Adipocyte (in vitro differentiated cells): ENCODE measurements around the gene ZNF460.

Source experiments
- DNase-seq: peaks from one replicate; pipeline ENCODE4 v3.0.0-alpha.2; 2015; ENCODE audit warnings: low read depth
- H3K27me3 ChIP-seq: replicated peaks from 2 replicates; pipeline ENCODE4 v1.7.0; 2013; ENCODE audit warnings: mild to moderate bottlenecking, low read length, moderate library complexity; ENCODE audit not compliant: control insufficient read depth, insufficient read depth
- H3K36me3 ChIP-seq: 2 replicates; pipeline ENCODE4 v1.7.0; 2013; ENCODE audit warnings: low read length, mild to moderate bottlenecking, moderate library complexity; ENCODE audit not compliant: control insufficient read depth, insufficient read depth, severe bottlenecking
- H3K4me1 ChIP-seq: 2 replicates; pipeline ENCODE4 v1.7.0; 2013; ENCODE audit warnings: mild to moderate bottlenecking, low read length, moderate library complexity; ENCODE audit not compliant: control insufficient read depth, insufficient read depth
- H3K4me3 ChIP-seq: 2 replicates; pipeline ENCODE4 v1.7.0; 2013; ENCODE audit warnings: mild to moderate bottlenecking, low read length, moderate library complexity
- H3K9ac ChIP-seq: 2 replicates; pipeline ENCODE4 v1.7.0; 2013; ENCODE audit warnings: mild to moderate bottlenecking, low read length, moderate library complexity
- H3K9me3 ChIP-seq: 2 replicates; pipeline ENCODE4 v1.7.0; 2013; ENCODE audit warnings: mild to moderate bottlenecking, low read length, moderate library complexity; ENCODE audit not compliant: control insufficient read depth

ZNF460 gene

GRCh38 chr19:57314146-57314545 is 33.9 kb downstream of the ZNF460 start:
- H3K4me3 ChIP-seq: no peak overlapping the region
- H3K9me3 ChIP-seq: no peaks in the 10 kb centered on the region
- no peak overlapping the region for H3K9ac ChIP-seq
- H3K27me3 ChIP-seq: no peaks in the 10 kb centered on the region
- no peaks in the 10 kb centered on the region for H3K4me1 ChIP-seq
- no peaks in the 10 kb centered on the region for H3K36me3 ChIP-seq
- DNase-seq: no peak

- Histone ChIP-seq H3K4me3 (peak overlapping the region; percentile 60), H3K9me3 (no peaks in the 10 kb centered on the region), H3K4me1 (peaks cover 19% of the 10 kb centered on the region), H3K9ac (peak overlapping the region; percentile 69), H3K36me3 (no peaks in the 10 kb centered on the region), H3K27me3 (no peaks in the 10 kb centered on the region)
- peak; percentile 26 for DNase-seq
These were observed 37.2 kb downstream of the ZNF460 start for GRCh38 chr19:57317503-57317902.

GRCh38 chr19:57319869-57320179 is 39.5 kb downstream of the ZNF460 start:
- Histone ChIP-seq H3K27me3 (no peaks in the 10 kb centered on the region), H3K4me3 (peak overlapping the region; percentile 98), H3K4me1 (peaks cover 19% of the 10 kb centered on the region), H3K36me3 (peaks cover 15% of the 10 kb centered on the region), H3K9me3 (no peaks in the 10 kb centered on the region), H3K9ac (peak overlapping the region; percentile 97)
- no peak for DNase-seq

GRCh38 chr19:57320180-57321084 is 40.1 kb downstream of the ZNF460 start, which contains the start of gene ZNF543:
TSS of gene ZNF543 (plus strand) at chr19:57320472. CDS start at chr19:57320854, 382 bp downstream.
- no peaks in the 10 kb centered on the region for H3K9me3 ChIP-seq
- peaks cover 19% of the 10 kb centered on the region for H3K4me1 ChIP-seq
- no peaks in the 10 kb centered on the region for H3K27me3 ChIP-seq
- DNase-seq: peak; percentile 99
- peaks cover 21% of the 10 kb centered on the region for H3K36me3 ChIP-seq
- H3K9ac ChIP-seq: peak within 1 kb of the TSS; percentile 97
- peak within 1 kb of the TSS; percentile 98 for H3K4me3 ChIP-seq

- Histone ChIP-seq H3K9ac (peak overlapping the region; percentile 97), H3K4me3 (peak overlapping the region; percentile 98), H3K36me3 (peaks cover 28% of the 10 kb centered on the region), H3K4me1 (peaks cover 19% of the 10 kb centered on the region), H3K27me3 (no peaks in the 10 kb centered on the region), H3K9me3 (no peaks in the 10 kb centered on the region)
- peak; percentile 12 for DNase-seq
These were observed 40.8 kb downstream of the ZNF460 start for GRCh38 chr19:57321116-57321515.

GRCh38 chr19:57321751-57322150 is 41.5 kb downstream of the ZNF460 start:
- Histone ChIP-seq H3K4me1 (peaks cover 19% of the 10 kb centered on the region), H3K9ac (peak overlapping the region; percentile 97), H3K27me3 (no peaks in the 10 kb centered on the region), H3K36me3 (peaks cover 33% of the 10 kb centered on the region), H3K4me3 (peak overlapping the region; percentile 98), H3K9me3 (no peaks in the 10 kb centered on the region)
- DNase-seq: no peak

GRCh38 chr19:57324992-57325391 is 44.7 kb downstream of the ZNF460 start:
- Histone ChIP-seq H3K9me3 (peaks cover 4% of the 10 kb centered on the region), H3K9ac (no peak overlapping the region), H3K4me1 (peaks cover 14% of the 10 kb centered on the region), H3K27me3 (no peaks in the 10 kb centered on the region), H3K4me3 (no peak overlapping the region), H3K36me3 (peaks cover 63% of the 10 kb centered on the region)
- DNase-seq: no peak

GRCh38 chr19:57327993-57328392 is 47.7 kb downstream of the ZNF460 start:
- no peaks in the 10 kb centered on the region for H3K4me1 ChIP-seq
- H3K4me3 ChIP-seq: no peak overlapping the region
- peaks cover 69% of the 10 kb centered on the region for H3K36me3 ChIP-seq
- no peak for DNase-seq
- no peaks in the 10 kb centered on the region for H3K27me3 ChIP-seq
- no peak overlapping the region for H3K9ac ChIP-seq
- H3K9me3 ChIP-seq: peaks cover 4% of the 10 kb centered on the region

GRCh38 chr19:57334191-57334590 is 53.9 kb downstream of the ZNF460 start:
- no peak for DNase-seq
- H3K9ac ChIP-seq: no peak overlapping the region
- H3K9me3 ChIP-seq: no peaks in the 10 kb centered on the region
- H3K36me3 ChIP-seq: peaks cover 11% of the 10 kb centered on the region
- no peaks in the 10 kb centered on the region for H3K27me3 ChIP-seq
- H3K4me1 ChIP-seq: peaks cover 11% of the 10 kb centered on the region
- H3K4me3 ChIP-seq: no peak overlapping the region

GRCh38 chr19:57338877-57339276 is 58.6 kb downstream of the ZNF460 start:
- peak; percentile 20 for DNase-seq
- Histone ChIP-seq H3K9ac (no peak overlapping the region), H3K36me3 (no peaks in the 10 kb centered on the region), H3K9me3 (no peaks in the 10 kb centered on the region), H3K27me3 (no peaks in the 10 kb centered on the region), H3K4me1 (peaks cover 19% of the 10 kb centered on the region), H3K4me3 (no peak overlapping the region)

- H3K36me3 ChIP-seq: no peaks in the 10 kb centered on the region
- DNase-seq: no peak
- H3K9me3 ChIP-seq: no peaks in the 10 kb centered on the region
- H3K4me1 ChIP-seq: peaks cover 19% of the 10 kb centered on the region
- no peaks in the 10 kb centered on the region for H3K27me3 ChIP-seq
- H3K9ac ChIP-seq: no peak overlapping the region
- no peak overlapping the region for H3K4me3 ChIP-seq
These were observed 62.3 kb downstream of the ZNF460 start for GRCh38 chr19:57342582-57342981.
